GM21529 (cell line): ENCODE measurements around the gene QPCTL.
"Not testable (repeated sequence)": the region's sequence is repeated elsewhere in the genome, so short reads cannot be mapped to it uniquely, and the experiment has no call there.

Experiments used
- ATAC-seq: cut with Tn5 transposase; IDR thresholded peaks from one replicate; pipeline ENCODE4 v1.9.1; 2021; ENCODE audit not compliant: unreplicated experiment

QPCTL gene

DNA sequence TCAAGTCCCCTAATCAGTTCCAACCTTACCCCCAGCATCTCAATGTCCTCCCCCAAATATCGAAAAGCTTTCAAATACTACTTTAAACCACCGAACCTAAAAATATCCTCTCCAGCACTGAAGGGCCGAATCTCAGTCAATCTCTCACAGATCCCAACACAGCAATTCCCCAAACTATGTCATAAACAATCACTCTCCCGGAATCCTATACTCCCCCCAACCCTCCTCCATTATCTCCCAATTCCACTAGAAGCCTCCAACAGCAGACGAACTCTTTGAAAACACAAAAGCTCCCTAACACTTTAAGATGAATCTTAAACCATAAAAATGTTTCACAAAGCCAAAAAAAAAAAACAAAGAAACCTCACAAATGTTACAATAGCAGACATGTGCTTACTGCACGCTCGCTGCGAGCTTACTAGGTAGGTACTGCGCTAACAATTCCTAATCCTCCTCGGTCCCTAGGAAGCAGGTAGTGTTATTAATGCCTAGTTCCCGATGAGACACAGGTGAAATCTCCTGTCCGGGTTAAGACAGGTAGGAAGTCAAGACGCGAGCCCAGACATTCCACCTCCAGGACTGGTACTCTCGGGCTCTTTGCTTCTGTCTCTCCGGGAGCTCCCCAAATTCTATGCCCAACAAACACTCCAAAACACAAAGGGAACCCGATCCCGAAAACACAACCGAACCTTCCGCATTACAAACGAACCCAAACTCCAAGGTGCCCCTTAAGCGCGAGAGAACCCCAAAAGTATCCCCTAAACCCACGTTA is 24.1 kb downstream of the QPCTL start:
- ATAC-seq = no peak

DNA sequence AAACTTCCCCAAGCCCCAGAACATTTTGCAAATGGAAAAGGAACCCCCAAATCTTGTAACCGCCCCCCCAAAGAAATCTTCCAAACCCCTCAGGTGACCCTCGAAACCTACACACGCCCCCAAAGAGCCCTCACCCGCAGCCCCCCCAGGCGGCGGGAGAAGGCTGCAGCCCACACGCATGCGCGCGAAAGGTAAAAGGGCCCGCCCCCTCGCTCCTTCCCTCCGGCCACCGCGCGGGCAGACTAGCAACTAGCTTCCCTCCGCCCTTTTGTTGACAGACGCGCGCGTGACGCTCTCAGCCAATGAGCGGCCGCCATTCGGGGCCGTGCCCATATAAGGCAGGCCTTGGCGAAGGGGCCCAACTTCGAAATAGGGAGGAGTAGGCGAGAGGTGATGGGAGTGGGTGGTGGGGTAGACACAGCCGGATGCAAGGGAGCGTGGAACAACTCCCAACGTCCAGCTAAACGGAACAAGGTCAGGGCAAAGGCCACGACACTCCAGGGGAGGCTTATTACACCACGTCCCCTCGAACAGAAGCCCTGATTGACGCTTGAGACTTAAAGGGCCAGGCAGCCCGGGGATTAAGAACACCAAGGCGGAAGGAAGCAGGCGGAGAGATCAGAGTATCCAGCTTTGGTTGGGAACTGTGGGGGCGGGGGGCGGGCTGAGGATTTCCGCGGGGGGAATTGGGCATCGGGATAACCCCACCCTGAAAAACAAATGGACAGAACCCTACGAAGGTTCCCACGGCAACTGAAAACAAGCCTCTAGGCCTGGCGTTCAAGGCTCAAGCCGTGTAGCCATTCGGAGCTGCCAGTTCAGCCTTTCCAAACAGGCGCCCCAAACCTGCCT is 24.9 kb downstream of the QPCTL start:
- peak; percentile 91 for ATAC-seq

DNA sequence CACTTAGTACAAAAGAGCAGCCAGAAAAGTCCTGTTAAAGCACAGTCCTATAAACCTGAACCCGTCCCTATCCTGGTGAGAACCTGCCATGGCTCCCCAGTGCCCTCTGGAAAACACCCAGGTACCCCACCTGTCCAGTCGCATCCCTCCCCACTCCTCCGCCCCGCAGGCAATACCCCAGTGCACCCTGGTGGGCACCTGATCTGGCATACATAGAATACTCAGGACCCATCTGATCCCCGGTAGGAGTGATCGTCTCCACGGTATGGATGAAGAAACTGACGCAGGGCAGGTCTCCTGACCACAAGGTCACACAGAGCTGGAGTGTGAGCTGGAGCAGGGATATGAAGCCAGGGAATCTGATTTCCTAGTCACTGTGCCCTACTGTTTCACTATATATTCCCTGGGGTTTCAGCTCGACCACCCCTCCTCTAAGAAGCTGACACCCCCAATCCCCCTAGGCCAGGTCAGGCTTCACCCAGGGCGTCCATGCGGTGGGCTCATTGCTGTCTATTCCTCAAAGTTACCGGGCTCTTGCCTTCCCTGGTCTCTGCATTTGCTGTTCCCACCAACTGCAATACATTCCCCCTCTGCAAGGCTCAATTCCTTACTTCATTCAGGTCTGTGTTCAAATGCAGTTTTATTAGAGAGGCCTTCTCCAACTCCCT is 25.7 kb downstream of the QPCTL start:
- ATAC-seq = no peak

DNA sequence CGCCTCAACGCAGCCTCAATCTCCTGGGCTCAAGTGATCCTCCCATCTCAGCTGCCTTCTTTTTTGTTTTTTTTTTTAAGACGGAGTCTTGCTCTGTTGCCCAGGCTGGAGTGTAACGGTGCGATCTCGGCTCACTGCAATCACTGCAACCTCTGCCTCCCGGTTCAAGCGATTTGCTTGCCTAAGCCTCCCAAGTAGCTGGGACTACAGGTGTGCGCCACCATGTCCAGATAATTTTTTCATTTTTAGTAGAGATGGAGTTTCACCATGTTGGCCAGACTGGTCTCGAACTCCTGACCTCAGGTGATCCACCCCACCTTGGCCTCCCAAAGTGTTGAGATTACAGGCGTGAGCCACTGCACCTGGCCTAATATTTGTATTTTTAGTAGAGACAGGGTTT is 27.6 kb downstream of the QPCTL start:
- not testable (repeated sequence) for ATAC-seq

DNA sequence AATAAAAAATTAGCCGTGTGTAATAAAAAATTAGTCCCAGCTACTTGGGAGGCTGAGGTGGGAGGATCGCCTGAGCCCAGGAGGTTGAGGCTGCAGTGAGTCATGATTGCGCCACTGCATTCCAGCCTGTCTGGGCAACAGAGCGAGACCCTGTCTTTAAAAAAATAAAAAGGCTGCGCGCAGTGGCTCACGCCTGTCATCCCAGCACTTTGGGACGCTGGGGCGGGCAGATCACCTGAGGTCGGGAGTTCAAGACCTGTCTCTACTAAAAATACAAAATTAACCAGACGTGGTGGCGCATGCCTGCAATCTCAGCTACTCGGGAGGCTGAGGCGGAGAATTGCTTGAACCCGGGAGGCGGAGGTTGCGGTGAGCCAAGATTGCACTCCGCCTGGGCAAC is 36.2 kb downstream of the QPCTL start:
- not testable (repeated sequence) for ATAC-seq

DNA sequence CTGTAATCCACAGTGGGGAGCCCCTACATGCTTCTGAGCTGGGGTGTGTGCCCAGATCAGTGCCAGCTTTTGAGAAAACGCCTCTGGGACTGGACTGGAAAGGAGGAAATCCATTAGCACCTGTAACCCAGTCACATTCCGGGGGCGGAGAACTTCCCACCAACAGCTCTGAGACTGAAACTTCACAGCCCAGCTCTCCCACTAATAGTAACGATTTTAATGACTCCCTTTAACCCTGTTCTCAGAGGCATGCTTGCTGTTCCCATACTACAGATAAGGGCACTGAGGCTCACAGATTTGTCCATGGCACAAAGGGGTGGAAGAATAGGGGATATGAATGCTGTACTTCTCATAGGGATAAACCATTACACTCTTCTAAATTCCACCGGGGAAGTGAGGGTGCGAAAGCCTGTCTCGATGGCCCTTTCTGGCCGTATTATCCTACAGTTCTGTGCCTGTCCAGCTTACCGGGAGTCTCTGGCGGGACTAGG is 37.4 kb downstream of the QPCTL start:
- no peak for ATAC-seq

DNA sequence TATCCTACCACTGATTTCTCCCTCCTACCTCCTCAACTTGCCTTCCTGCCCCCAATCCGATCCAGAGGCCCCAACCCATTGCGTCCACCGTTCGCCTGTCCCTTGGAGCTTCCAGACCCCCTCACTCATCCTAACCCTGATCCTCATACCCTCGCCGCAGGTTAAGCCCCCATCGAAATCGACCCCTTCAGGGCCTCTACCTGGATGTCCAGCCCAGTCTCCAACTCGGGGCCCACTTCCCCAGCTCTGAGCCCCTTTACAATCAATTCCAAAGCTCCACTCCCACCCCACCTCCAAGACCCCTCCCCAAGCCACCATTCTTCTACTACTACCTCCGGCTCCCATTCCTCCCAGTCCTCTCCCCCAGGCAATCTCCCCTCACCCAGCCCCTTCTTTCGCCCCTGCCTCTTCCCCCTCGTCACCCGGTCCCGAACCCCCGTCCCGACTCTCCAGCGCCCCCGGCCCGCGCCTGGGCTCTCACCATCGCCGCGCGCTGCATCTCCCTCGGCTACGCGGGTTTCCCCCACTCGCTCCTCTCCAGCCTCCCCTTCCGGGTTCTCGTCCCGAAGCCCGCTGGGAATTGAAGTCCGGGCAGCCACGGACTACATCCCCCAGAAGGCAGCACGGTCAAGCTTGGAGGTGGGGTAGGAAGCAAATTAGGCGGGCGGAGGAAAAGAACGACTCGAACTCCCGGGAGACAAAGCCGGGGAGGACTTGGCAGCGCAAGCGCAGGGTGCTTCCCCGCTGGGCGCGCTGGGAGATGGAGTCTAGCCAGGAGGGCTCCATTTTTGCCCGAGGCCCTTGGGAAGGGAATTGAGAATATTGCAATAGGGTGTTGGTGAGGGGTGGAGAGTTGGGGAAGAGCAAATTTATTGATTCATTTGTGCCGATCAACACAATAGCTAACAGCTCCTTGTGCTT is 38.2 kb downstream of the QPCTL start, which contains the start of gene FBXO46:
Gene FBXO46 (minus strand): TSS at position 529 of the 921 bp plus-strand sequence. CDS start 17,401 bp downstream, outside the sequence.
- peak; percentile 95 for ATAC-seq

DNA sequence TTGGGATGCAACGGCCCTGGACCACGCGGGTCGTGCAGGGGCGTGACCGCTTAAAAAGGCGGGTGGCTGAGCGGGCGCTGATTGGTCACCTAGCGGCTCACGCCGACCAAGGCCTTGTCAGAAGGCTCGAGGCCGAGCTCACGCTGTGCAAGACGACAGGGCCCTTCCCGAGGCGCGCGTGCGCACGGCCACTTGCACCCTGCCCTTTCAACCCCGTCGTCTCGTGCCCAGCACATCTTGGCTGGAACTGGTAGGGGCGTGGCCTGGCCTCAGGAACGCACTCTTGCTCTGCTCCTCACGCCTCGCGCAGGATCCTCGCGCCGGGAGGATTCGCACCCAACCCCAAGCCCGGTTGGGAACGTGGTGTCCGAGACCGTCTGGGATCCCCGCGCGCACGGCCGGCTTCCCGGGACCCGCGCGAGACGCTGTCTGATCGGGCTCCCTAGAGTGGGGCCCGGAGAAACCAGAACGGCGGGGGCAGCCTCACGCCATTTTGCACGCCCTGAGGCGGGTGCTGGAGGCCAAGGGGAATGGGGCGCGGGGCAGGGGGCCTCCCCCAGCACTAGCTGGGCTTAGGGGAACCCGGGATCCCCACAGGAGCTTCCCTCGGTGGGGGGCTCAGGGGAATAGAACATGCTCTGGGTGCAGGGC is 40.8 kb downstream of the QPCTL start, which contains the start of gene MEIOSIN:
Gene MEIOSIN (plus strand): TSS at position 280 of the 651 bp plus-strand sequence. CDS start 1,938 bp downstream, outside the sequence.
- ATAC-seq = no peak

DNA sequence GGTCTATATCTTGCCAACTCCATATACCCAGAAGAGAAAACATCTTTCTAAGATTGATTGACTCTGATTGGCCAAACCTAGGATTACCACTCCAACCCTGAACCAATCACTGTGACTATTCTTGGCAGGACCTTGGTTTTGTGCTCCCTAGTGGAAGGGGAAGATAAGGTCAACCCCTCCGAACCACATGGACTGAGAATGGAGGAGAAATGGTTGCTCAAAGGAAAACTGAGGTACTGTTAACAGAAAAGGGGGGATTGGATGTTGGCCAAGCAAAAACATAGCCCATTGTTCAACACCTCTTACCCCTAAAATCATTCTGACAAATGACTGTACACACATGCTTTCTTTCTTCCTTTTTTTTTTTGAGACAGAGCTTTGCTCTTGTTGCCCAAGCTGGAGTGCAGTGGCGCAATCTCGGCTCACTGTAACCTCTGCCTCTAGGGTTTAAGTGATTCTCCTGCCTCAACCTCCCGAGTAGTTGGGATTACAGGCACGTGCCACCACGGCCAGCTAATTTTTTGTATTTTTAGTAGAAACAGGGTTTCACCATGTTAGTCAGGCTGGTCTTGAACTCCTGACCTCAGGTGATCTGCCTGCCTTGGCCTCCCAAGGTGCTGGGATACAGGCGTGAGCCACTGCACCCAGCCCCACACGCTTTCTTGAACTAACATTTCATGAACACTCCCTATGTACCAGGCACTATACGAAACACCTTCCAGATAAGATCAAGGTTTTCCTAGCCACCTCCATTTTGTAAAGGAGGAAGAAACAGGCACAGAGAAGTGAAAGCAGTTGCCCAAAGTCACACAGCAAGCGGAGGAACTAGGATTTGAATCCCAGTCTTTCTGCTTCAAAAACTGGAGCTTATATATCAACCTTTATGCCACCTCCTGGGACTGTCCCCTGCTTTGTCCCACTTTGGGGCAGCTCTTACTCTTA is 47.3 kb downstream of the QPCTL start:
- no peak for ATAC-seq

DNA sequence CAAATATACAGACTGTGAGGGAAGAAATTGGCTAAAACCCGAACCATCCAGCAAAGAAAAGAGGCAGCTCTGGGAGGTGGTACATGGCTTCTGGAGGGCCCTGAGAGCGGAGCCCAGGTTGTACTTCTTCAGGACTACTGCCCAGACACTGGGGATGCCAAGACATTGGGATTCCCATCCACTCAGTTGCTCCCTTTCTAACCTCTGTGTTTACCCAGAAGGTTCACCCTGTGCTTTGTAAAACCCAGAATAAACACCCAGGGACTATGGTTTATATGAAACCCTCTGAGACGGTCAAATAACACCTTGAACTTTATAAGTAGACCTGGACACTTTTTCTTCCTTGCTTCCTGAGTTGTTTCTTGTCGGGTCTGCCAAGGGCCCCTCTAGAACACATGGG is 50.5 kb downstream of the QPCTL start:
- no peak for ATAC-seq

DNA sequence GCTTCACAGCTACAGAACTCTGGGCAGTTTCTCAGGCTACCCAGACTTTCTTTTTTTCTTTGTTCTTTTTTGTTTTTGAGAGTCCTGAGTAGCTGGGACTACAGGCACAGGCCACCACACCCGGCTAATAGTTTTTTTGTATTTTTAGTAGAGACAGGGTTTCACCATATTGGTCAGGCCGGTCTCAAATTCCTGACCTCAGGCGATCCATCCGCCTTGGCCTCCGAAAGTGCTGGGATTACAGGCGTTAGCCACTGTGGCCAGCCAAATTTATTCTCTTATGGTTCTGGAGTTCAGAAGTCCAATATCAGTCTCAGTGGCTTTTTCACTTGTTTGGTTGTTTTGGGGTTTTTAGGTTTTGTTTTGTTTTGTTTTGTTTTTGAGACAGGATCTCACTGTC is 53.1 kb downstream of the QPCTL start:
- ATAC-seq = no peak

DNA sequence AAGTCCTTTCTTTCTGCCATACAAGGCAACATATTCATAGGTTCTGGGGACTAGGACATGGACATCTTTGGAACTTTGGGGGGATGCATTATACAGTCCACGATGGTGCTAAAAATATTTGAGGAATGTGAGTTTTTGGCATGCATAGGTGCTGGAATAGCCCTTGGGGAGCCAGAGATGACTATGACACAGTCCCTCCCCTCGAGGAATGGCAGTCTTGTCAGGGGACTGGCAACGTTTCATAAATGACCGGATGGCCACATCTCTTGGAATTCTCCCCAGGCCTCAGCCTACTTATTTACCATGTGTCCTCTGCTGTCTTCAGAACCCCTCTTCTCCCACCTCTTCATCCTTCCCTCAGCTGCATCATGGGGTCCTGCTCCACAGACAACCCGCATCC is 54.4 kb downstream of the QPCTL start:
- ATAC-seq = no peak

DNA sequence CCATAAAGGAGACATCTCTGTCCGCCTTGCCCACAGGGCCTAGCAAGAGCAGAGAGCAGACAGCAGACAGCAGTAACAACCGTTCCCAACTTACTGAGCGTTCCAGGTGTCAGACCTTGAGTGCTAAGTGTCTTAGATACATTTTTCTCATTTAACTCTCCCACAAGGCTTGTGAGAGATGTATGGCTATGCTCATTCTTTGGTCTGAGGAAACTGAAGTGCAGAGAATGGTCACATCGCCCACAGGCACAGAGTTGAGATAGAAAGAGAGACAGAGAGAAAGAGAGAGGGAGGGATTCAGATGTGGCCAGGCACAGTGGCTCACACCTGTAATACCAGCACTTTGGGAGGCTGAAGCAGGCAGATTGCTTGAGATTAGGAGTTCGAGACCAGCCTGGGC is 55.0 kb downstream of the QPCTL start:
- no peak for ATAC-seq

DNA sequence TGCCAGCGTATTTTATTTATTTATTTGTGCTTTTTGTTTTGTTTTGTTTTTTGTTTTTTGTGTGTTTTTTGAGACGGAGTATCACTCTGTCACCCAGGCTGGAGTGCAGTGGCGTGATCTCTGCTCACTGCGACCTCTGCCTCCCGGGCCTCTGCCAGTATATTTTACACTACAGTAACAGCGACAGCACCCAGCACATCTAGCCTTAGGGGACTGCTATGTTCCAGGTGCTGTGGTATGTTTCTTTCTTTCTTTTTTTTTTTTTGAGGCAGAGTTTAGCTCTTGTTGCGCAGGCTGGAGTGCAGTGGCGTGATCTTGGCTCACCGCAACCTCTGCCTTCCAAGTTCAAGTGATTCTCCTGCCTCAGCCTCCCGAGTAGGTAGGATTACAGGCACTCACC is 59.0 kb downstream of the QPCTL start:
- ATAC-seq = not testable (repeated sequence)

DNA sequence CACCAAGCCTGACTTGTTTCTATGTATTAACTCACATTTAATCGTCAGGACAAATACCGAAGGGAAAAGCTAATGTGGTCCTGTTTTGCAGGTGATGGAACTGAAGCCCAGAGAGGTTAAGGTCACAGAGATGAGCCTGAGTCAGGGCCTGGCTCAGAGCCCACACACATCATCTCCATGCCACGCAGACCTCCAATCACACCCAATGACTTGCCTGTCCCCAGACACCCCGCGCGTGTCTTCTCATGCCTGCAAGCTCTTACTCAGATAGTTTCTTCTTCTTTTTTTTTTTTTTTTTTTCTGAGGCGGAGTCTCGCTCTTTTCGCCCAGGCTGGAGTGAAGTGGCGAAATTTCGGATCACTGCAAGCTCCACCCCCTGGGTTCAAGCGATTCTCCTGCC is 60.2 kb downstream of the QPCTL start:
- ATAC-seq = no peak

DNA sequence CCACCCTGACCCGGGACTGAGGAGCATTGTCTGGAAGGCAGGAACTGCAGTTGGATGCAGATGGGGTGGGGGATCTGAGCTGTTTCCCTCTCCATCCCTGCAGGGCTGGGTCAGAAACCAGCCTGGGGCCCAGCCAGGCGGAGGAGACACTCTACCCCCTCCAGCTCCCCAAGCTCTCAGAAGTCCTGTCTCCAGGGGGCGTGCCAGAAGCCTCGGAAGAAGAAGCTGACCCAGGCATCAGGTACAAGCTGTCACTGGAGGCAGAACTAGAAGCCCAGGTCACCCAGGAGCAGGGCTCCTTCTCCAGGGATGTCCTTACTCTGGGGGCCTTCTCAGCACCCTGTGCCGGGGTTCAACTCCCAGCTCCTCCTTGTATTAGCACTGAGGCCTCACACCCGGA is 61.1 kb downstream of the QPCTL start:
- no peak for ATAC-seq
